Neural crest cell (in vitro differentiated cells): ENCODE measurements around the gene ZXDC. TPM values are rescaled to one million over a fixed set of nuclear protein-coding genes. Genes with fewer than 3 reads are reported as not detected.

Source experiments
- DNase-seq: peaks from one replicate; pipeline ENCODE4 v3.0.0; 2021; ENCODE audit warnings: low read depth, mixed read lengths, low spot score
- H3K27ac Mint-ChIP-seq: one replicate; pipeline ENCODE4 v1.8.0; 2021; ENCODE audit warnings: mild to moderate bottlenecking, mixed read lengths; ENCODE audit not compliant: unreplicated experiment
- H3K27me3 Mint-ChIP-seq: 2 replicates; pipeline ENCODE4 v1.8.0; 2021; ENCODE audit warnings: low read depth, mild to moderate bottlenecking, mixed read lengths
- H3K36me3 Mint-ChIP-seq: 2 replicates; pipeline ENCODE4 v1.8.0; 2021; ENCODE audit warnings: low read depth, mild to moderate bottlenecking, mixed read lengths
- H3K4me1 Mint-ChIP-seq: 2 replicates; pipeline ENCODE4 v1.8.0; 2021; ENCODE audit warnings: mixed read lengths
- H3K4me3 Mint-ChIP-seq: one replicate; pipeline ENCODE4 v1.8.0; 2021; ENCODE audit warnings: mild to moderate bottlenecking, mixed read lengths
- H3K9me3 Mint-ChIP-seq: 2 replicates; pipeline ENCODE4 v1.8.0; 2021; ENCODE audit warnings: mixed read lengths
- total RNA-seq: library from RNA; stranded (reverse); gene quantifications from 2 replicates; pipeline ENCODE4 v1.2.1, GENCODE V29; 2021
- TF ChIP-seq, protein P1 (sequence below): fragments of 200-600 bp; sonication (generic); conservative IDR thresholded peaks from 2 replicates; pipeline ENCODE4 v1.5.0; 2021; ENCODE audit warnings: antibody characterized with exemption, mild to moderate bottlenecking

ZXDC gene
- total RNA-seq, 1 donor from 2014 or later, result 34.3 TPM

DNA sequence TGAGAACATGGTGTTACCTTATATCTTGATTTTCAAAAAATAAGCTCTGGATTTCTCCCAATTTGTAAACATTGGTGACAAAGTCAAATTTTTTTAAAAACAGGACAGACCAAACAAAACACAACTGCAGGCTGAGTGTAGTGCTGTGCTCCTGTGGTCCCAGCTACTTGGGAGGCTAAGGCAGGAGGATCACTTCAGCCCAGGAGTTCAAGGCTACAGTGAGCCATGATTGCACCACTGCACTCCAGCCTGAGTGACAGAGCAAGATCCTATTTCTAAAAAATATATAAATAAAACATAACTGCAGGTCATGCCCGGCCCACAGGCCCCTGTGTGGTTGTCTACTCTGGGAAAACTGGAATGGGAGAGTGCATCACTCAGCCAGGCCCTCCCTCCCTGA is 4.0 kb upstream of the ZXDC start:
- TF ChIP-seq, protein P1, sequence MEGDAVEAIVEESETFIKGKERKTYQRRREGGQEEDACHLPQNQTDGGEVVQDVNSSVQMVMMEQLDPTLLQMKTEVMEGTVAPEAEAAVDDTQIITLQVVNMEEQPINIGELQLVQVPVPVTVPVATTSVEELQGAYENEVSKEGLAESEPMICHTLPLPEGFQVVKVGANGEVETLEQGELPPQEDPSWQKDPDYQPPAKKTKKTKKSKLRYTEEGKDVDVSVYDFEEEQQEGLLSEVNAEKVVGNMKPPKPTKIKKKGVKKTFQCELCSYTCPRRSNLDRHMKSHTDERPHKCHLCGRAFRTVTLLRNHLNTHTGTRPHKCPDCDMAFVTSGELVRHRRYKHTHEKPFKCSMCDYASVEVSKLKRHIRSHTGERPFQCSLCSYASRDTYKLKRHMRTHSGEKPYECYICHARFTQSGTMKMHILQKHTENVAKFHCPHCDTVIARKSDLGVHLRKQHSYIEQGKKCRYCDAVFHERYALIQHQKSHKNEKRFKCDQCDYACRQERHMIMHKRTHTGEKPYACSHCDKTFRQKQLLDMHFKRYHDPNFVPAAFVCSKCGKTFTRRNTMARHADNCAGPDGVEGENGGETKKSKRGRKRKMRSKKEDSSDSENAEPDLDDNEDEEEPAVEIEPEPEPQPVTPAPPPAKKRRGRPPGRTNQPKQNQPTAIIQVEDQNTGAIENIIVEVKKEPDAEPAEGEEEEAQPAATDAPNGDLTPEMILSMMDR, result no peak
- Mint-ChIP-seq H3K9me3 (no peaks in the 10 kb centered on the region), H3K4me3 (no peak overlapping the region), H3K27me3 (peaks cover 3% of the 10 kb centered on the region), H3K27ac (no peak overlapping the region), H3K4me1 (peaks cover 9% of the 10 kb centered on the region), H3K36me3 (no peaks in the 10 kb centered on the region)
- DNase-seq, result no peak

DNA sequence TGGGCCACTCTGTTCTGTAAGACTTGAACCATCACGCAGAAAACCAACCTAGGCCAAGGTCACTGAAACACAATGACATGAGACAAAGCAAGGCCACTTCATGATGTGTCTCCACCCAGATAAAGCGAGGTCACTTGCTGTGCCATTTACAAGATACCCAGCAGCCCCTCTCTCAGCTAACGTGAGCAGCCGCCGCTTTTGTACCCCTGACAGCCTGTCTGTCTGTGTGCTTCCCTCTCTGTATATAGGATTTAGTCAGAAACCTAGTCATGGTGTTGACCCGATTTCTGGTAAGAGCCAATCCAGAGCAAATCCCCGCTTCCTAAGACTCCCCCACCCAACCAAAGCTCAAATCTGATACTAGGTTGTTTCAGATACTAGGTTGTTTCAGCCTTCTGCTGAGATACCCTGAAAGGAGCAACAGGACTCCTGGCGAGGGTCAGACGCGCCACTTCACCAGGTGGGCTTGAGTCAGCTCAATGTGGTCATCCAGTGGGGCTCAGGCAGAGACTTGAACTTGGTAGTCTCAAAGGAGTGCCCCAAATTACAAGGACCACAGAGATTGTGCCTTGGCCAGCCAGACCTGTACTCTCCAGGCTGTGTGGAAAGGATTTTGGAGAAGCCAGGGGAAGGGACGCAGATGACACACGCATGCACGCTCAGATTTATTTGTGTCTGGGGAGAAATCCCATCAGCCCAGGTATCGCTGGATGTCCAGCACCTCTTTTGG is 3.1 kb upstream of the ZXDC start:
- H3K4me1 Mint-ChIP-seq, result peaks cover 18% of the 10 kb centered on the region
- H3K4me3 Mint-ChIP-seq, result no peak overlapping the region
- H3K9me3 Mint-ChIP-seq, result no peaks in the 10 kb centered on the region
- H3K36me3 Mint-ChIP-seq, result no peaks in the 10 kb centered on the region
- H3K27ac Mint-ChIP-seq, result no peak overlapping the region
- TF ChIP-seq, protein P1, result no peak
- peaks cover 3% of the 10 kb centered on the region for H3K27me3 Mint-ChIP-seq
- no peak for DNase-seq

DNA sequence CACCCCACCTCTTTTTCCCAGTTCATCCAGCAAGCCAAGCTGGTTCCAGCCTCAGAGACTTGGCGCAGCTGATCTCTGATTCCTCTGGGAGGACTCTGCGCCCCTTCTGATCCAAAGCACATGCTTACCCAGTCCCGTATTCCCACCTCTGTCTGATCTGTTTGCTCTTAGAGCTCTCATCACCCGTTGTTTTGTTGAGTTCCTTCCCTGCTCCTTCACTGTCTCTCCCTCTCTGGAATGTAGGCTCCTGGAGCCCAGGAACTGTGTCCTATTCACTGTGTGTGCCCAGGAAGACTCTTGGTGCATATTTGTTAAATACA is 1.3 kb upstream of the ZXDC start:
- DNase-seq, result no peak
- H3K9me3 Mint-ChIP-seq, result no peaks in the 10 kb centered on the region
- TF ChIP-seq, protein P1, result no peak
- peaks cover 3% of the 10 kb centered on the region for H3K27me3 Mint-ChIP-seq
- H3K4me3 Mint-ChIP-seq, result peak overlapping the region; percentile 88
- H3K4me1 Mint-ChIP-seq, result peaks cover 35% of the 10 kb centered on the region
- H3K27ac Mint-ChIP-seq, result no peak overlapping the region
- peaks cover 2% of the 10 kb centered on the region for H3K36me3 Mint-ChIP-seq

DNA sequence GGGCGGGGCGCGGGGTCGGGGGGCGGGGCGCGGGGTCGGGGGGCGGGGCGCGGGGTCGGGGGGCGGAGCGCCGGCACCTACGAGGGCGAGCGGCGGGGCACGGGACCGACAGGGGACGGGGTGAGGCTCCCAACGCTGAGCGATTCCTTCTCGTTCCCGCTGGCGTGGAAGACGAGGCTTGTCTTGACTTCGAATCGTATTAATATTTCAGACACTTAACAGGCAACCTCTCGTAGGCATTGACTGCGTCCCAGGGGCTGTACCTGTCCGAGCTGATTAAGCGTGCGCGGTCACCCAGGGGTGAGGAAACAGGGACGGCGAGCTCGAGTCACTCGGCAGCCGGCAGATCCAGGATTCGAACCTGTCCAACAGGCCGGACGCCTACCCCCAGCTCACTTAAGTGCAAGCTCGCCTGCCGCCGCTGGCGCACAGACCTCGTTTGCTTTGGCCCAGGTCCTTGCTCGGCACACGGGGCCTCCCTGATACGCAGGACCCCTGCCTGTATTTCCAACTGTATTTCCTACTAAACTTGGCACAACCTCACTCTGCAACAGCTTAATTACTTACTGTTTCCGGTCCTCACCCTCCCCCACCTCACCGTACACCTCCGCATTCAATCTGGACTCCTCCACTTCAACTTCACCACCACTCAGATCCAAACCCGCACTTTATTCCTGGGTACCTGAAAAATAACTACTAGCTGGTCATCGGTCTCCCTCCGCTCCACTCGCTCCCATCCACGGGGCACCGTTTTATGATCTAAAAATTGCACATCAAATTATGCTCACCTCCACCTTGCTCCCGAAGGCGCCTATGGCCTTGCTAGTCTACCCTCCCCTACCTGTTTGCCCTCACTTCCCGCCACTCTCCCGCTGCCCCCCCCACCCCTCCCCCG is 722 bp upstream of the ZXDC start:
- Mint-ChIP-seq H3K4me1 (peaks cover 38% of the 10 kb centered on the region), H3K27me3 (peaks cover 3% of the 10 kb centered on the region), H3K36me3 (peaks cover 2% of the 10 kb centered on the region), H3K27ac (peak overlapping the region; percentile 88), H3K9me3 (no peaks in the 10 kb centered on the region), H3K4me3 (peak overlapping the region; percentile 88)
- peak; percentile 50 for DNase-seq
- TF ChIP-seq, protein P1, result no peak

DNA sequence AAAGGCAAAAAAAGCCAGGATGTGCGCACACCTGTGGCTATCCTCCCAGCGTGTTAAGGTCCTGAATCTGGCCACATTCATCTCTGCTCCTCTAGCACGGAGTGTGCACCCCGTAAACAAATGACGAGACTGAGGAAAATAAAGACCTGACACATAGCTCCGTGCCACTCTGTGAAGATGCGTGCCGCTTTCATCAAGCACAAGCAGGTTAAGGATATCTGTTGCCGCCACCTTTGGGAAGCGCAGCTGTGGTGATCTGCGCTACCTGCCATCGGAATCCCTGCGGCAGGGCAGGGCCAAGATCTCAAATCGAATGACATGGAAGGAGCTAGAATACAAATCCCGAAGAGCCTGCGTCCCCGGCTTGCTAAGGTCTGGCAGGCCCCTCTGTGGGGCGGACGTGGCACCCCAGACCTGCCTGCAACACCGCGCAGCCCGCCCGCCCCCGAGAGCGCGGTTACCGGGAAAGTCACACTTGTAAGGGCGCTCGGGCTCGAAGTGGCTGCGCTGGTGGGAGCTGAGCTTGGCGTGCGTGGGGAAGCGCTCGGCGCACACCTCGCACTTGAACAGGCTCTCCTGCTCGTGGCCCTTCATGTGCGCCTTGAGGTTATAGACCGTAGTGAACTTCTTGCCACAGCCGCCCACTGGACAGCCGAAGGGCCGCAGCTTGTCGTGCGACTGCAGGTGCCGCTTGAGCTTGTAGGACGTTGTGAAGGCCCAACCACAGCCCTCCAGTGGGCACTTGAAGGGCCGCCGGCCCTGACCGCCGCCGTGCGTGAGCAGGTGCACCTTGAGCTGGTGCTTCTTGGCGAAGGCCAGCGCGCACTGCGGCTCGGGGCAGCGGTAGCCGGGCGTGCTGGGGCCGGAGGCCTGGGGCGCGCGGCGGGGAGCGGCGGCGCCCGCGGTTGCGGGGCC is 936 bp downstream of the ZXDC start:
- Mint-ChIP-seq H3K4me3 (peak overlapping the region; percentile 92), H3K27ac (no peak overlapping the region), H3K36me3 (peaks cover 4% of the 10 kb centered on the region), H3K9me3 (no peaks in the 10 kb centered on the region), H3K4me1 (peaks cover 38% of the 10 kb centered on the region), H3K27me3 (peaks cover 3% of the 10 kb centered on the region)
- peak; percentile 25 for DNase-seq
- TF ChIP-seq, protein P1, result peak; percentile 11
